H1 (cell line): ENCODE data around the gene FHIT.

Experiments
- CHD1 ChIP-seq: IDR thresholded peaks from 2 replicates; pipeline ENCODE4 v1.6.1; 2012; ENCODE audit warnings: low read depth, low read length, improper control_type of control experiment
- JUND ChIP-seq: IDR thresholded peaks from 2 replicates; pipeline ENCODE4 v1.6.1; 2011; ENCODE audit warnings: mild to moderate bottlenecking, improper control_type of control experiment, low read length
- RNF2 ChIP-seq: fragments of 200-900, 300-1000 bp; sonication (generic); IDR thresholded peaks from 2 replicates; pipeline ENCODE4 v1.7.1; 2016; ENCODE audit warnings: borderline replicate concordance, low read depth, mild to moderate bottlenecking, antibody characterized with exemption, low read length; ENCODE audit not compliant: poor library complexity, severe bottlenecking; ENCODE audit errors: missing control alignments
- SIN3A ChIP-seq, 2 experiments: IDR thresholded peaks in 1 of 2; conservative IDR thresholded peaks in 1 of 2; 2 replicates each; pipeline ENCODE4 v1.6.1; 2011 to 2012; ENCODE audit warnings: low read length in 2 of 2, improper control_type of control experiment in 1 of 2, low read depth in 1 of 2, mild to moderate bottlenecking in 1 of 2
- YY1 ChIP-seq: IDR thresholded peaks from 2 replicates; pipeline ENCODE4 v1.6.1; 2011; ENCODE audit warnings: low read depth, mild to moderate bottlenecking, low read length
- TF ChIP-seq, protein P1 (sequence below), 3 experiments: IDR thresholded peaks; 1 replicate in 2 of 3; 2 replicates in 1 of 3; pipeline versions ENCODE4 v1.5.1 to v1.6.1; 2011; ENCODE audit warnings: low read length in 3 of 3, mild to moderate bottlenecking in 3 of 3, inconsistent platforms in 2 of 3, low read depth in 1 of 3, moderate library complexity in 1 of 3; ENCODE audit not compliant: insufficient read depth in 1 of 3; ENCODE audit errors: control extremely low read depth in 1 of 3

DNA sequence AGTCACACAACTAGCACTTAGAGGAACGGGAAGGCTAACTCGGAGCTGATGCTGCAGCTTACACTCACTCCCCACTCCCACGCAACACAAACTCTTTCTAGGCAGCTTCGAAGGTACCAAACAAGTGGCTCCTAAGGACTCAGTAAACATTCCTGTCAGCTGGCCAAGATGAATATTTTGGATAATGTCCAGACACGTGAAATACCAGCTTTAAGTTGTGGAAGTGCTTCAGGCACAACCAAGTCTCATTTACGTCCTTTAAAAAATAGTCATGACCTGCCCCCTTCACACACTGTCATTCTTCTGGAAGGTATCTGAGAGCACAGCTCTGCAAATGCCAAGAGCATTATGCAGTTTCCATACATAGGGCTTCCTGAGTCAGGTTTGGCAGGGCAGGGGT lies 1195.5 kb downstream of the FHIT start:
- TF ChIP-seq CHD1, result no peak
- TF ChIP-seq, protein P1, sequence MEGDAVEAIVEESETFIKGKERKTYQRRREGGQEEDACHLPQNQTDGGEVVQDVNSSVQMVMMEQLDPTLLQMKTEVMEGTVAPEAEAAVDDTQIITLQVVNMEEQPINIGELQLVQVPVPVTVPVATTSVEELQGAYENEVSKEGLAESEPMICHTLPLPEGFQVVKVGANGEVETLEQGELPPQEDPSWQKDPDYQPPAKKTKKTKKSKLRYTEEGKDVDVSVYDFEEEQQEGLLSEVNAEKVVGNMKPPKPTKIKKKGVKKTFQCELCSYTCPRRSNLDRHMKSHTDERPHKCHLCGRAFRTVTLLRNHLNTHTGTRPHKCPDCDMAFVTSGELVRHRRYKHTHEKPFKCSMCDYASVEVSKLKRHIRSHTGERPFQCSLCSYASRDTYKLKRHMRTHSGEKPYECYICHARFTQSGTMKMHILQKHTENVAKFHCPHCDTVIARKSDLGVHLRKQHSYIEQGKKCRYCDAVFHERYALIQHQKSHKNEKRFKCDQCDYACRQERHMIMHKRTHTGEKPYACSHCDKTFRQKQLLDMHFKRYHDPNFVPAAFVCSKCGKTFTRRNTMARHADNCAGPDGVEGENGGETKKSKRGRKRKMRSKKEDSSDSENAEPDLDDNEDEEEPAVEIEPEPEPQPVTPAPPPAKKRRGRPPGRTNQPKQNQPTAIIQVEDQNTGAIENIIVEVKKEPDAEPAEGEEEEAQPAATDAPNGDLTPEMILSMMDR (IDR thresholded peaks at IDR 0.05; ENCODE audit: control extremely low read depth in 1 of 3, insufficient read depth in 1 of 3, low read depth in 1 of 3, low read length in 3 of 3), result no peak
- no peak for TF ChIP-seq RNF2
- no peak for TF ChIP-seq JUND
- no peak for TF ChIP-seq YY1
- no peak for TF ChIP-seq SIN3A (conservative IDR thresholded peaks at IDR 0.05 in 1 of 2, IDR thresholded peaks at IDR 0.05 in 1 of 2; ENCODE audit: low read depth in 1 of 2, low read length in 2 of 2)
